ENCODE results near the gene BMS1.
"Not testable (repeated sequence)": the region's sequence is repeated elsewhere in the genome, so short reads cannot be mapped to it uniquely, and the experiment has no call there.

Gene BMS1

DNA sequence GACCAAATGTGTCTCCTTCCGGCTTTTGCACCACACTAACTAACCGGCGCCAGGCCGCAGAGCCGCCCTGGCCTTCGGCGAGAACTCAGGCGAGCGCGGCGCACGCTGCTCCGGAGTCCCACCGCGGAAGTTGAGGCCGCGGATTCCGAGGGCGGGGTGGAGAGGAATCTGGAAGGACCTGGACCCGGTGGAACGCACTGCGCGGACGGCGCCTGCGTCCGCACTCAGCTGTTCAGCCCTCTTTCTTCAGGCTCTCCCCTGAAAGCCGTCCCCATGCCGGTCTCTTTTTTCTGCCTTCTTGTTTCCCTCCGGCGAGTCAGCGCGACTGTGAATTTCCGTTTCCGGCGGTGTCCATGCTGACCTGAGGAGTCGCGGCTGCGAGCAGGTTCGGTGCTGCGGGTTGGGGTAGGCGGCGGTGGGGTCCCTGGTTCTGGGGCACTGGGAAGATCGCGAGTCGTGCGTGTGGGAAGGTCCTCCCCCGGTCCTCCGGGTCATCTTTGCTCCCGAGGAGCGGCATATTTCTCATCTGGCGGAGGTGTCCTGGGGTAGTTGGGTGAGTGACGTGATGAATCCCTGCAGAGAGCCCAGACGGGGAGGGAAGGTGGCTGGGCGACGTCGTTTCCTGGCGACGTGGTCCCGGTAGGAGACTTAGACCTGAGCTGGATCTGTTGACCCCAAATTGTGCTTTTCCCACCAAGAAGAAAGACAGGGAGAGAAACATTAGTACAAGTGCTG lies at the start of gene BMS1:
Gene BMS1, plus strand, starts transcription at position 350 of the 735 bp plus-strand sequence. CDS start 1,600 bp downstream, outside the sequence.
- H3K27ac Mint-ChIP-seq, result peak within 1 kb of the TSS; percentile 83 to 96
- ATAC-seq (peak; percentile 97), DNase-seq (peak; percentile 90 to 94)
- peak within 1 kb of the TSS; percentile 87 to 89 for H3K4me3 Mint-ChIP-seq
- H3K9me3 Mint-ChIP-seq, result peaks cover 0 to 5% of the 10 kb centered on the region in 2 donors
- peaks cover 26% of the 10 kb centered on the region for H3K4me1 Mint-ChIP-seq
- no peaks in the 10 kb centered on the region for H3K27me3 Mint-ChIP-seq

DNA sequence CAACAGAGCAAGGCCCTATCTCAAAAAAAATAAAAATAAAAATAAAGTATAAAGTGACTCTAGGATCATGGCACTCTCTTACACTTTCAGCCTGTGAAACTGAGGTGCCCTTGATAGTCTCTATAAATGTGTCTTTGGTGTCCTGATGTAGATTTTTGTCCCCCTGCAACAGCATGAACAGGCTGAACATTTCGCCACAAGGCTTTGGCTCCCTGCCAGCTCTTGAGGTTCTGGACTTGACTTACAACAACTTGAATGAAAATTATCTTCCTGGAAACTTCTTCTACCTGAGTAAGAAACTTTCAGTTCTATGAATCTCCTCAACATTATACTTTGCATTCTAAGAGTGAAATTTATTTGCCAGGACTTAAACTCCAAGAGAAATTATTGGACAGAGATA lies 48.1 kb upstream of the BMS1 start:
- Mint-ChIP-seq H3K4me3 (no peak overlapping the region), H3K27me3 (peaks cover 21% of the 10 kb centered on the region), H3K4me1 (no peaks in the 10 kb centered on the region), H3K9me3 (no peaks in the 10 kb centered on the region), H3K27ac (no peak overlapping the region)
- ATAC-seq, result no peak
- no peak for DNase-seq

- DNase-seq (no peak), ATAC-seq (no peak)
- Mint-ChIP-seq H3K4me3 (no peak overlapping the region), H3K4me1 (no peaks in the 10 kb centered on the region), H3K9me3 (peaks cover 12 to 13% of the 10 kb centered on the region in 2 donors), H3K27me3 (peaks cover 13% of the 10 kb centered on the region), H3K27ac (peak overlapping the region in 1 of 2 donors; percentile 33)
Observed at GRCh38 chr10:42738679-42739078, 43.9 kb upstream of the BMS1 start.

- not testable (repeated sequence) for H3K27ac Mint-ChIP-seq, H3K4me1 Mint-ChIP-seq, H3K4me3 Mint-ChIP-seq, DNase-seq, ATAC-seq
- H3K27me3 Mint-ChIP-seq, result peaks cover 22% of the 10 kb centered on the region
- H3K9me3 Mint-ChIP-seq, result peaks cover 12 to 13% of the 10 kb centered on the region in 2 donors
Observed at GRCh38 chr10:42741536-42741935, 41.1 kb upstream of the BMS1 start.

- Mint-ChIP-seq H3K27ac (no peak overlapping the region), H3K4me1 (no peaks in the 10 kb centered on the region), H3K4me3 (no peak overlapping the region), H3K9me3 (peaks cover 12 to 13% of the 10 kb centered on the region in 2 donors), H3K27me3 (peaks cover 12% of the 10 kb centered on the region)
- ATAC-seq (no peak), DNase-seq (no peak)
Observed at GRCh38 chr10:42743697-42744096, 38.9 kb upstream of the BMS1 start.

DNA sequence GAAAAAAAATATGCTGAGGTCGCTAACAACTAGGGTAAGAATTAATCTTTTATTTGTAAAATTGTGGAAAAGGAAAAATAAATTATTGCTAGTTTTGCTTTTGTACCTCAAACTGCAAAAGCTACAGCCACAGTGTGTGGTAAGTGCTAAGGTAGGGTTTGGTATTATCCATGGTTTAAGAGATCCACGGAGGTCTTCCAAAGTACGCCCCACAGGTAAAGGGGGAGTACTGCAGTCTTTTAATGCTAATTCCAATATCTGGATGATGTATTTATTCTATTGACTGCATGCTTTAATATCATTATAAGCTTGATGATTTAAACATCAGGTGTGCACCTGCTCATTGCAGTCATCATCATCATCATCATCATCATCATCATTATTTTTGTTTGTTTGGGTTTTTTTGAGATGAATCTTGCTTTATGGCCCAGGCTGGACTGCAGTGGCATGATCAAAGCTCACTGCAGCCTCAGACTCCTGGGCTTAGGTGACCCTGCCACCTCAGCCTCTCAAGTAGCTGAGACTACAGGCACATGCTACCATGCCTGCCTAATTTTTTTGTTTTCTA lies 38.4 kb upstream of the BMS1 start:
- no peaks in the 10 kb centered on the region for H3K4me1 Mint-ChIP-seq
- H3K27me3 Mint-ChIP-seq, result peaks cover 16% of the 10 kb centered on the region
- H3K27ac Mint-ChIP-seq, result no peak overlapping the region
- ATAC-seq (no peak), DNase-seq (no peak)
- H3K9me3 Mint-ChIP-seq, result peaks cover 12 to 13% of the 10 kb centered on the region in 2 donors
- no peak overlapping the region for H3K4me3 Mint-ChIP-seq

DNA sequence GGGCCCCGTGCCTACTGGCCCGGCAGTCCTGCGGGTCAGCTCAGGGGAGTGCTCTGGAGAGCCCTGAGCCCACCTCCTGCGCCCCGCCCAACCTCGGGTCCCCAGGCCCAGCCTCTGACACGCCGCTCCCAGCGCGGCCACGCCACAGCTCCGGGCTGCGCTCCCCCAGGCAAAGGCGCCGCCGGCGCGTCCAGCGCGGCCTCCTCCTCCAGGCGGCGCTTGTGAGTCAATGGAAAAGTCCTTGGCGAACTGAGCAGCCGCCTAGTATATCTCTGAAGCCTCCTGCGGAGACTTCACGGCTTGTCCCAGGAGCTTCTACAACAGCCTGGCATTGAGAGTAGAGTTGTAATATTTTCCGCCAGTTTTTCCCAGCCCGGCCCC lies 29.5 kb upstream of the BMS1 start:
- ATAC-seq (peak; percentile 78), DNase-seq (peak; percentile 75 to 76)
- Mint-ChIP-seq H3K27me3 (peaks cover 93% of the 10 kb centered on the region), H3K27ac (no peak overlapping the region), H3K9me3 (no peaks in the 10 kb centered on the region), H3K4me3 (peak overlapping the region; percentile 81 to 93), H3K4me1 (peaks cover 22% of the 10 kb centered on the region)

DNA sequence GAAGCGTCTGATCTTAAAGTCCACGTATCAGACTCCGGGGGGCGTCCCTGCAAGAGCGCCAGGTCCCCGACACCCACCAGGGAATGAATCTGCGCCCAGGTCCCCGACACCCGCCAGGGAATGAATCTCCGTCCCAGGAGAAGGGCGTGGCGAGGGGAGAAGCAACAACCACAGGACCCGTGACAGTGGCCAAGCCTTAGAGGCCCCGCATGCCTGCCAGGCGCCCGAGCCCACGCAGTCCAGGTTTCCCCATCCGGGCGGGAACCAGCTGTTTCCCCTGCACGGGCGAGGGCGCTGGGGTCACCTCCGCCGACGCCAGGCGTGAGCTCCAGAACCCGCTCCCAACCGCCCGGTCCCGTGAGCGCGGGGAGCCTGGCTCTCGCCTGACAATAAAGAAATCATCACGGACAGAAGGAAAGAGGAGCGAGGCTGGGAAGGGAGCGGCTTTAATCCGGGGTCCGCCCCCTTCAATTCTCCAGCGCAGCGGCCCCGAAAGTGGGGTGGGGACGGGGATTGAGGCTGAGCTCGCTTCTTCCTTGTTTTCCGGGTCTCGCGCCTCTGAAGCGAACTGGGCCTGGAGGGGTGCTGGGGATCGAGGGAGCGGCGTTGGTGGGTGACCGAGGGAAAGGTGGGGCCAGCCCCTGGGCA lies 29.0 kb upstream of the BMS1 start:
- DNase-seq (peak in 1 of 2 donors; percentile 23), ATAC-seq (peak; percentile 38)
- H3K4me1 Mint-ChIP-seq, result peaks cover 22% of the 10 kb centered on the region
- peaks cover 95% of the 10 kb centered on the region for H3K27me3 Mint-ChIP-seq
- peak overlapping the region; percentile 81 to 93 for H3K4me3 Mint-ChIP-seq
- H3K27ac Mint-ChIP-seq, result no peak overlapping the region
- no peaks in the 10 kb centered on the region for H3K9me3 Mint-ChIP-seq

DNA sequence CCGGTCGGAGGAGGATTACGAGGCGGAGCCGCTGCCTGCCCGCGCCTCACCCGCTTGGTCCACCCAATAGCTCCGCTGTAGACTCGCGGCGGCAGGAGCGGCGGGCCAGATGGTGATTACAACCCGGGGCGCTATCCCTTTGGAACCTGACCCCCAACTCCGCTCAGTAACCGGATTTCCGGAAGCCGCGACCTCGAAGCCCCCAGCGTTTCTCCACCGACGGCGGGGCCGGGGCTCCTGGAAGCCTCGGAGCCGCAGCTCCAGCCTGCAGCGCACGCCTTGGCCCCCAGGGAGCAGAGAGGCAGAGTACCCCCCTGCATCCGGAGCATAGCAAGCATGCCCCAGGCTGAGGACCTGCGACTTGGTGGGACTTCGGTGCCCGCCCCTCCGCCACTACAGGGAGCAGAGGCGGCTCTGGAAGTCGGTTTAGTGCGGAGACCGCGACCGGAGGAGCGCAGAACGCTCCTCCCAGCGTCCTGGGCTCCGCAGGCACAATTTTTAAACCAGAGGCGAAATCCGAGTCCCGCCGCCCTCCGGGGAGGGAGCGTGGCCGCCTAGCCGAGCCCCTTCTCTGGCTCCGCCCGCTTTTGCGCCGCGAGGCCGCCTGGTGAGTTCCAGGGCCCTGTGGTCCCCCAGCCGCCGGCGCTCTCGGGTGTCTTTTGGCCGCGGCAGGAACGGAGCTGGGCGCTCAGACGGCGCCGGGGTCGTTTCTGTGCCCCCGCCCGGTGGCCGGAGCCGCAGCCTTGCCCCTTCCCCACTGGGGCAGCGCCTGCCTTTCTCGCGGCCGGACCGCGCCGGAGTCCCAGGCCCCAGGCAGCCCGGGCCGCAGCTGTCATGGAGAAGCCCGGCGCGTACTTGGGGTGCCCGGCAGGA lies 28.2 kb upstream of the BMS1 start:
- peaks cover 98% of the 10 kb centered on the region for H3K27me3 Mint-ChIP-seq
- peak; percentile 72 for ATAC-seq
- H3K9me3 Mint-ChIP-seq, result peaks cover 4 to 7% of the 10 kb centered on the region in 2 donors
- DNase-seq, result peak; percentile 41 to 51
- H3K4me1 Mint-ChIP-seq, result peaks cover 22% of the 10 kb centered on the region
- no peak overlapping the region for H3K27ac Mint-ChIP-seq
- peak overlapping the region; percentile 81 to 93 for H3K4me3 Mint-ChIP-seq

GRCh38 chr10:42755028-42755451 lies 27.6 kb upstream of the BMS1 start:
- ATAC-seq (peak; percentile 33), DNase-seq (no peak)
- Mint-ChIP-seq H3K27me3 (peaks cover 95% of the 10 kb centered on the region), H3K27ac (no peak overlapping the region), H3K9me3 (peaks cover 5 to 9% of the 10 kb centered on the region in 2 donors), H3K4me1 (peaks cover 22% of the 10 kb centered on the region), H3K4me3 (peak overlapping the region; percentile 67 to 71)

- no peak for ATAC-seq
- no peak for DNase-seq
- Mint-ChIP-seq H3K4me1 (peaks cover 22% of the 10 kb centered on the region), H3K9me3 (peaks cover 5 to 9% of the 10 kb centered on the region in 2 donors), H3K27me3 (peaks cover 91% of the 10 kb centered on the region), H3K4me3 (peak overlapping the region; percentile 64 to 67), H3K27ac (no peak overlapping the region)
Observed at GRCh38 chr10:42755556-42756093, 27.0 kb upstream of the BMS1 start.

GRCh38 chr10:42767906-42768305 lies 14.7 kb upstream of the BMS1 start:
- Mint-ChIP-seq H3K4me3 (no peak overlapping the region), H3K9me3 (no peaks in the 10 kb centered on the region), H3K4me1 (no peaks in the 10 kb centered on the region), H3K27ac (no peak overlapping the region), H3K27me3 (peaks cover 41% of the 10 kb centered on the region)
- no peak for DNase-seq
- ATAC-seq, result no peak

DNA sequence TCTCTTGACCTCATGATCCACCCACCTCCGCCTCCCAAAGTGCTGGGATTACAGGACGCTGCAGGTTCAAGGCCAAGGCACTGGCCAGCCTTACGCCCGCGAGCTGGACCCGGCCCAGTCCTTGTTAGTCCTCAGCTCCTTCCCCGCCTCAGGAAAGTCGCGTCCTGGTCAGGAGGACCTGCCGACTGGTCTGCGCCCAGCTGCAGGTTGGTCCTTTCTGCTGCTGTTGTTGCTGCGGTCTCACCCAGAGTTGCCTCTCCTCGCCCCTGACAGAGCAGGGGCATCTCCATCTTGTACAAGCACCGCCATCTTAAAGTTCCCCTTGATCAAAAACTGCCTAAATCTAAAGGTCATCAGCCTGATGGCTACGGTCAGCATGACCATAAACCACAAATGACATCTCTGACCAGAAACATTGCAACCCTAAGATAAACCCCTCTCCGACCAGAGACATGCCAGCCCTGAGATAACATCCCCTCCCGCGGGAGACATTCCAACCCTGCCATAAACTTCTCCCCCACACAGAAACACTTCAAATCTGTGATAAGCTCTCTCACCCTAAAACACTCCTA lies 13.9 kb upstream of the BMS1 start:
- H3K9me3 Mint-ChIP-seq, result no peaks in the 10 kb centered on the region
- ATAC-seq (no peak), DNase-seq (no peak)
- H3K27me3 Mint-ChIP-seq, result peaks cover 34% of the 10 kb centered on the region
- no peaks in the 10 kb centered on the region for H3K4me1 Mint-ChIP-seq
- H3K27ac Mint-ChIP-seq, result no peak overlapping the region
- no peak overlapping the region for H3K4me3 Mint-ChIP-seq

GRCh38 chr10:42769173-42769572 lies 13.4 kb upstream of the BMS1 start:
- H3K27ac Mint-ChIP-seq, result no peak overlapping the region
- H3K9me3 Mint-ChIP-seq, result no peaks in the 10 kb centered on the region
- no peaks in the 10 kb centered on the region for H3K4me1 Mint-ChIP-seq
- H3K4me3 Mint-ChIP-seq, result no peak overlapping the region
- peaks cover 29% of the 10 kb centered on the region for H3K27me3 Mint-ChIP-seq
- DNase-seq, result no peak
- no peak for ATAC-seq

GRCh38 chr10:42769673-42770072 lies 12.9 kb upstream of the BMS1 start:
- Mint-ChIP-seq H3K4me1 (no peaks in the 10 kb centered on the region), H3K27me3 (peaks cover 24% of the 10 kb centered on the region), H3K27ac (no peak overlapping the region), H3K4me3 (no peak overlapping the region), H3K9me3 (no peaks in the 10 kb centered on the region)
- no peak for ATAC-seq
- DNase-seq, result no peak
